GM12801 (cell line): Measurements from ENCODE around the gene FAM117B.

Experiments
- CTCF ChIP-seq: IDR thresholded peaks from one replicate; pipeline ENCODE4 v1.5.1; 2011; ENCODE audit warnings: control low read depth; ENCODE audit not compliant: insufficient read length; ENCODE audit errors: extremely low read depth

The FAM117B gene

GRCh38 chr2:202808754-202809153 is 174.0 kb downstream of the FAM117B start:
- TF ChIP-seq CTCF: no peak

GRCh38 chr2:202813387-202813786 is 178.6 kb downstream of the FAM117B start:
- no peak for TF ChIP-seq CTCF

DNA sequence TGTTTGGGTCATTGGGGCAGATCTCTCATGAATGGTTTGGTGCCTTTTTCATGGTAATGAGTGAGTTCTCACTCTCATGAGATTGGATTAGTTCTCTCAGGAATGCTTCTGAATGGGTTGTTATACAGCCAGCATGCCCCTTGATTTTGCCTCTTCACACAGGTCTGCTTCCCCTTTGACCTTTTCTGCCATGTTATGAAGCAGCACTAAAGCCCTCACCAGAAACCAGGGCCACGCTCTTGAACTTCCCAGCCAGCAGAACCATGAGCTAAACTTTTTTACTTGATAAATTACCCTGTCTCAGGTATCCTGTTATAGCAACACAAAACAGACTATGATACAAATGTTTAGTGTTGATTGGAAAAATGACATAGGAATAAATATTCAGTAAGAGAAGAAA is 179.5 kb downstream of the FAM117B start:
- no peak for TF ChIP-seq CTCF

GRCh38 chr2:202815548-202816360 is 181.0 kb downstream of the FAM117B start:
- TF ChIP-seq CTCF: no peak

- no peak for TF ChIP-seq CTCF
Observed at GRCh38 chr2:202817771-202818170, 183.0 kb downstream of the FAM117B start.

GRCh38 chr2:202818321-202818720 is 183.6 kb downstream of the FAM117B start:
- no peak for TF ChIP-seq CTCF
